K562 (cell line): ENCODE results near the gene IL27RA. TPM values are rescaled to one million over a fixed set of nuclear protein-coding genes. Genes with fewer than 3 reads are reported as not detected.

Experiments
- C11orf30 ChIP-seq: fragments of 450-650 bp; IDR thresholded peaks from 2 replicates; pipeline ENCODE4 v1.6.1; 2016; ENCODE audit warnings: low read depth, mild to moderate bottlenecking
- CREBBP ChIP-seq: IDR thresholded peaks from one replicate; pipeline ENCODE4 v1.6.1; 2012; ENCODE audit warnings: low read depth, mild to moderate bottlenecking, control low read depth, inconsistent platforms, low read length
- ESRRB ChIP-seq: fragments of 250-450 bp; sonication (Bioruptor Pico); IDR thresholded peaks from 2 replicates; pipeline ENCODE4 v1.5.0; 2020; ENCODE audit warnings: mild to moderate bottlenecking, moderate library complexity, borderline replicate concordance
- HMG20A ChIP-seq: fragments of 450-650 bp; formaldehyde crosslinking; conservative IDR thresholded peaks from 2 replicates; pipeline ENCODE4 v1.4.0; 2020; ENCODE audit warnings: mild to moderate bottlenecking, mixed read lengths
- IRF2 ChIP-seq: sonication (generic); formaldehyde crosslinking; IDR thresholded peaks from 2 replicates; pipeline ENCODE4 v1.8.1; 2022; ENCODE audit warnings: mild to moderate bottlenecking, missing genetic modification reagents
- MTF1 ChIP-seq: fragments of 250-450 bp; sonication (Bioruptor Pico); IDR thresholded peaks from 2 replicates; pipeline ENCODE4 v1.9.0; 2021; ENCODE audit warnings: moderate library complexity, mild to moderate bottlenecking, inconsistent platforms, borderline replicate concordance
- NR1H2 ChIP-seq: sonication (generic); formaldehyde crosslinking; IDR thresholded peaks from 2 replicates; pipeline ENCODE4 v1.4.0; 2020; ENCODE audit warnings: mild to moderate bottlenecking, missing genetic modification reagents
- POLR3G ChIP-seq: IDR thresholded peaks from 2 replicates; pipeline ENCODE4 v1.6.1; 2011; ENCODE audit not compliant: insufficient read length, insufficient replicate concordance; ENCODE audit errors: extremely low read depth
- PTRF ChIP-seq: fragments of 450-650 bp; IDR thresholded peaks from 2 replicates; pipeline ENCODE4 v1.6.1; 2016; ENCODE audit warnings: mild to moderate bottlenecking, missing genetic modification characterization, missing compliant biosample characterization
- RBBP5 ChIP-seq: fragments of 200-600 bp; sonication (generic); IDR thresholded peaks from 2 replicates; pipeline ENCODE4 v1.6.1; 2012; ENCODE audit warnings: borderline replicate concordance, mild to moderate bottlenecking, low read length, control low read depth, inconsistent platforms; ENCODE audit not compliant: insufficient read depth, poor library complexity, severe bottlenecking
- XRCC3 ChIP-seq: fragments of 450-650 bp; IDR thresholded peaks from 2 replicates; pipeline ENCODE4 v1.6.1; 2017; ENCODE audit warnings: mild to moderate bottlenecking, moderate library complexity
- ZFX ChIP-seq: sonication (generic); formaldehyde crosslinking; IDR thresholded peaks from 2 replicates; pipeline ENCODE4 v1.8.0; 2022; ENCODE audit warnings: mild to moderate bottlenecking, missing genetic modification reagents, moderate library complexity
- ZNF583 ChIP-seq: fragments of 250-450 bp; sonication (Bioruptor Pico); IDR thresholded peaks from 2 replicates; pipeline ENCODE4 v1.4.0; 2020
- ZSCAN29 ChIP-seq: fragments of 450-650 bp; IDR thresholded peaks from 2 replicates; pipeline ENCODE4 v1.6.1; 2017
- polyA plus RNA-seq, 8 experiments: library from polyadenylated mRNA; depleted of rRNA in 4 of 8; stranded (reverse) in 5 of 8; unstranded in 3 of 8; fragments of >200 nt; fragmentation: Nextera tagmentation in 2 of 8; fragmentation: Illumina TruSeq in 1 of 8; extraction: Ambion mirVana in 2 of 8; extraction: Trizol in 1 of 8; gene quantifications; 2 replicates each; pipeline versions ENCODE4 v1.2.1 to v1.2.3, GENCODE V29; 2011 to 2014; ENCODE audit warnings: inconsistent platforms in 1 of 8, missing spikeins in 1 of 8
- total RNA-seq, 7 experiments: library from RNA; depleted of rRNA in 6 of 7; stranded (reverse); fragments of >200 nt in 6 of 7; fragmentation: Illumina TruSeq in 2 of 7; extraction: Trizol in 2 of 7; gene quantifications; 2 replicates each; pipeline versions ENCODE4 v1.2.1 to v1.2.3, GENCODE V29; 2011 to 2021; ENCODE audit warnings: low replicate concordance in 1 of 7
- TF ChIP-seq, protein P1 (sequence below): fragments of 250-450 bp; sonication (Bioruptor Pico); IDR thresholded peaks from 2 replicates; pipeline ENCODE4 v1.8.0; 2022; ENCODE audit warnings: inconsistent platforms, mild to moderate bottlenecking, moderate library complexity, borderline replicate concordance
- TF ChIP-seq, protein P2 (sequence below): sonication (generic); formaldehyde crosslinking; IDR thresholded peaks from 2 replicates; pipeline ENCODE4 v1.8.1; 2023; ENCODE audit warnings: mild to moderate bottlenecking, missing genetic modification reagents, moderate library complexity
- TF ChIP-seq, protein P3 (sequence below): sonication (generic); formaldehyde crosslinking; IDR thresholded peaks from 2 replicates; pipeline ENCODE4 v1.8.0; 2022; ENCODE audit warnings: mild to moderate bottlenecking, missing genetic modification reagents, borderline replicate concordance

IL27RA gene
- total and polyA plus RNA-seq, 9 of the 15 experiments (the other 6 are each of a cell fraction or from before 2014, with no cell fraction given) = 1.9 to 15.9 (median 12.0) TPM

DNA sequence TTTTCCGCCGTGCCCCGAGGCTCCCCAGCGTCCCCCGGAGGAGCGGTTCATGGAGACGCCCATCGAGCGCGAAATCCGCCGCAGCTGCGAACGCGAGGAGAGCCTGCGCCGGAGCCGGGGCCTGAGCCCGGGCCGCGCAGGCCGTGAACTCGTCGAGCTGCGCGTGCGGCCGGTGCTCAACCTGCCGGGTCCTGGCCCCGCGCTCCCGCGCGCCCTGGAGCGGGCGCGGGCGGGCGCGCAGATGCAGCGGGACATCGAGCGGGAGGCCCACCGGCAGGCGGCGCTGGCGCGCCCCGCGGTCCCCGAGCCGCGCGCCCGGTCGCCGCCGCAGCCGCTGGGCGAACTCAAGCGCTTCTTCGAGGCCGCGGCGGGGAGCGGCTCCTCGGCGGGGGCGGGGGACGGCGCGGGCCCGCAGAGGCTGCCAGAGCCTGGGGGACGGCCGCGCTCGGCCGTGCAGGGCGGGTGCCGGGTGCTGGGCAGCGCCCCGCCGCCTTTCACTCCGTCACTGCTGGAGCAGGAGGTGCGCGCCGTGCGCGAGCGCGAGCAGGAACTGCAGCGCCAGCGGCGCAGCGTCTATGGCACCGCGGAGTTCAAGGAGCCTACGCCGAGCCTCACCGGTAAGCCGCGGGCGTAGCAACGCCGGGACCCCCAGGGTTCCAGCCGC, 41.8 kb downstream of the IL27RA start (continued):
- TF ChIP-seq, protein P1, sequence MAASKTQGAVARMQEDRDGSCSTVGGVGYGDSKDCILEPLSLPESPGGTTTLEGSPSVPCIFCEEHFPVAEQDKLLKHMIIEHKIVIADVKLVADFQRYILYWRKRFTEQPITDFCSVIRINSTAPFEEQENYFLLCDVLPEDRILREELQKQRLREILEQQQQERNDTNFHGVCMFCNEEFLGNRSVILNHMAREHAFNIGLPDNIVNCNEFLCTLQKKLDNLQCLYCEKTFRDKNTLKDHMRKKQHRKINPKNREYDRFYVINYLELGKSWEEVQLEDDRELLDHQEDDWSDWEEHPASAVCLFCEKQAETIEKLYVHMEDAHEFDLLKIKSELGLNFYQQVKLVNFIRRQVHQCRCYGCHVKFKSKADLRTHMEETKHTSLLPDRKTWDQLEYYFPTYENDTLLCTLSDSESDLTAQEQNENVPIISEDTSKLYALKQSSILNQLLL (CRISPR knock-in tag) = no peak
- peak; percentile 70 for TF ChIP-seq ZFX (CRISPR knock-in tag)
- TF ChIP-seq XRCC3 = no peak
- TF ChIP-seq, protein P2, sequence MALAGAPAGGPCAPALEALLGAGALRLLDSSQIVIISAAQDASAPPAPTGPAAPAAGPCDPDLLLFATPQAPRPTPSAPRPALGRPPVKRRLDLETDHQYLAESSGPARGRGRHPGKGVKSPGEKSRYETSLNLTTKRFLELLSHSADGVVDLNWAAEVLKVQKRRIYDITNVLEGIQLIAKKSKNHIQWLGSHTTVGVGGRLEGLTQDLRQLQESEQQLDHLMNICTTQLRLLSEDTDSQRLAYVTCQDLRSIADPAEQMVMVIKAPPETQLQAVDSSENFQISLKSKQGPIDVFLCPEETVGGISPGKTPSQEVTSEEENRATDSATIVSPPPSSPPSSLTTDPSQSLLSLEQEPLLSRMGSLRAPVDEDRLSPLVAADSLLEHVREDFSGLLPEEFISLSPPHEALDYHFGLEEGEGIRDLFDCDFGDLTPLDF (CRISPR knock-in tag) = no peak
- TF ChIP-seq, protein P3, sequence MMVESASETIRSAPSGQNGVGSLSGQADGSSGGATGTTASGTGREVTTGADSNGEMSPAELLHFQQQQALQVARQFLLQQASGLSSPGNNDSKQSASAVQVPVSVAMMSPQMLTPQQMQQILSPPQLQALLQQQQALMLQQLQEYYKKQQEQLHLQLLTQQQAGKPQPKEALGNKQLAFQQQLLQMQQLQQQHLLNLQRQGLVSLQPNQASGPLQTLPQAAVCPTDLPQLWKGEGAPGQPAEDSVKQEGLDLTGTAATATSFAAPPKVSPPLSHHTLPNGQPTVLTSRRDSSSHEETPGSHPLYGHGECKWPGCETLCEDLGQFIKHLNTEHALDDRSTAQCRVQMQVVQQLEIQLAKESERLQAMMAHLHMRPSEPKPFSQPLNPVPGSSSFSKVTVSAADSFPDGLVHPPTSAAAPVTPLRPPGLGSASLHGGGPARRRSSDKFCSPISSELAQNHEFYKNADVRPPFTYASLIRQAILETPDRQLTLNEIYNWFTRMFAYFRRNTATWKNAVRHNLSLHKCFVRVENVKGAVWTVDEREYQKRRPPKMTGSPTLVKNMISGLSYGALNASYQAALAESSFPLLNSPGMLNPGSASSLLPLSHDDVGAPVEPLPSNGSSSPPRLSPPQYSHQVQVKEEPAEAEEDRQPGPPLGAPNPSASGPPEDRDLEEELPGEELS (CRISPR knock-in tag) = no peak
- TF ChIP-seq POLR3G = no peak
- no peak for TF ChIP-seq C11orf30
- no peak for TF ChIP-seq IRF2 (CRISPR knock-in tag)
- TF ChIP-seq NR1H2 (CRISPR knock-in tag) = no peak
- TF ChIP-seq ZSCAN29 = no peak
- TF ChIP-seq ZNF583 (CRISPR knock-in tag) = no peak
- TF ChIP-seq HMG20A (CRISPR knock-in tag) = no peak
- peak; percentile 44 for TF ChIP-seq RBBP5
- no peak for TF ChIP-seq CREBBP
- TF ChIP-seq MTF1 (CRISPR knock-in tag) = no peak
- TF ChIP-seq ESRRB (CRISPR knock-in tag) = no peak
- no peak for TF ChIP-seq PTRF (tag)
